ENCODE data around the gene PDC.
"Not testable (repeated sequence)": the region's sequence is repeated elsewhere in the genome, so short reads cannot be mapped to it uniquely, and the experiment has no call there.

PDC gene

DNA sequence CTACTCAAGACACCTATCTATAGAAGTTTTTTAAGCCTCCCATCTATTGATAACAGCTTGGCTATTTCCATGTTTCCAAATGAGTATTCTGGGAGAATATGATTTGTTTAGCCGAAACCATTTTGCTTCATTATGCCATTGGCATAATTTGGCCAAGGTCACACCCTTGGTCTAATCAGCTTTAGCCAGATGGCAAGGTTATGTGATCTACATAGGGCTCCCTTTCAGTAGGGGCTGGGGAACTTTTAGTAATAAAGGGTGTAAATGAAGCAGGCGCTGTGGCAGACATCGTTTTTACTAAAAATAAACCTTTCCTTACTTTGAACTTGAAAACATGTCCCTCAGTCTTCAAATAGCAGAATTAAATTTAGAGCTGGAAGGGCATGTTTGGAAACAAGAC lies 3.0 kb upstream of the PDC start:
- no peak for DNase-seq

- no peak for DNase-seq
Measured at GRCh38 chr1:186463511-186463910, 2.6 kb upstream of the PDC start.

DNA sequence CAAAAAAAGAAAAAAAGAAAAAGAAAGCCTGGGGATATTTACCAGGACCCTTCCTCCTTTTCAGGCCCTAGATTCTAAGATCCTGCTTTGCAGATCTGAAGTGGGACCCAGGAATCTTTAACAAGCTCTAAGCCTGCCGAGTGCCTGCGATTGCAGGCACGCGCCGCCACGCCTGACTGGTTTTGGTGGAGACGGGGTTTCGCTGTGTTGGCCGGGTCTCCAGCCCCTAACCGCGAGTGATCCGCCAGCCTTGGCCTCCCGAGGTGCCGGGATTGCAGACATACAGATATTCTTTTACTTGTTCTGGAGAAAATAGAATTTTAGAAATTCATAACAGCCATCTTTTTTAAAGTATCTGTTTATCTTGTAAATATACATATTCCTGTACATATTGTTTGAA lies 1.8 kb downstream of the PDC start:
- not testable (repeated sequence) for DNase-seq

- DNase-seq = no peak
Measured at GRCh38 chr1:186456729-186457255, 4.1 kb downstream of the PDC start.

DNA sequence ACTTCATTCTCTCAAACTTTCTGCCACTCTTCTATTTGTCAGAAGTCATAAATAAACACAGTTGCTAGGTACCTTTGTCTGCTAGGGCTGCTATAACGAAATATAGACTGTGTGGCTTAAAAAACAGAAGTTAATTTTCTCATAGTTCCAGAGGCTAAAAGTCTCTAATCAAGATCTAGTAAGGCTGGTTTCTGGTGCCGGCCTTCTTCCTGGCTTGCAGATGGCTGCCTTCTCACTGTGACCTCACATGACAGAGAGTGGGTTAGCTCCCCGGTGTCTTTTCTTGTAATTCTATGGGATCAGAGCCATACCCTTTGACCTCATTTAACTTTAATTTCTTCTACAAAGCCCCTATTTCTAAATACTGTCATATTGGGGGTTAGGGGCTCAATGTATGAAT lies 5.9 kb downstream of the PDC start:
- no peak for DNase-seq

DNA sequence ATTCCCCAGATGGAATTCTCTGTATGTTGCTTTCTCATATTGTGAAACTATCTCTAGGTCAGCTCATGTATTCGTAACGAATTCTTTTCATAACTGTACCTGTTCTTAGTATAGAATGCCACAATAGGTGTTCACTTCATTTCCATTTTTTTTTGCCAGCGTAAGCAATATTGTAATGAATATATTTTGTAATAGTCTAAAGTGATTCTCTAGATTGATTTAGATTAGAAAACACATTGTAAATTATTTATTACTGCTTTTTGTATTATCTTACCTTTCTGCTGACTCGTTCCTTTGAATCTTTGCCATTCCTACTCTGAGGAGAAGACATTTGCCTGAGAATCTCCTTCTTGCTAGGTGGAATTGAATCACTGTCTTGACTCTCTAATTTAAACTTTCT lies 14.8 kb downstream of the PDC start:
- no peak for DNase-seq

DNA sequence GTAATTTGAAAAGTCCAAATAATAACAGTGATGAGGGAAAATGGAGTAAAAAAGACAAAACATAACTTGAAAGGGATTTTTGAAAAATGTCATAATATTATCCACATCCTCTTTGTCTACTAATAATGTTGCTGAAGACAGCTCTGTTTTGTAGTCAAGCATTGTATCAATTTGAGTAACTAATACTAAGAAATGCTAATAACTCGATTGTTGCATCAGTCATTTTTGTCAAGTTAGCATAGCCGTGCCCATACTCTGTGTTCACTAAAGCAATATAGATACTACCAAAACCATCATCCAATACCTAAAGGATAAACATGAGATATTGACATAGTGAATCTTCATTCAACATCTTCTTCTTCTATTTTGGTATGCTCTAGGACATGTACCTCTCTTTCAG lies 17.3 kb downstream of the PDC start:
- no peak for DNase-seq

DNA sequence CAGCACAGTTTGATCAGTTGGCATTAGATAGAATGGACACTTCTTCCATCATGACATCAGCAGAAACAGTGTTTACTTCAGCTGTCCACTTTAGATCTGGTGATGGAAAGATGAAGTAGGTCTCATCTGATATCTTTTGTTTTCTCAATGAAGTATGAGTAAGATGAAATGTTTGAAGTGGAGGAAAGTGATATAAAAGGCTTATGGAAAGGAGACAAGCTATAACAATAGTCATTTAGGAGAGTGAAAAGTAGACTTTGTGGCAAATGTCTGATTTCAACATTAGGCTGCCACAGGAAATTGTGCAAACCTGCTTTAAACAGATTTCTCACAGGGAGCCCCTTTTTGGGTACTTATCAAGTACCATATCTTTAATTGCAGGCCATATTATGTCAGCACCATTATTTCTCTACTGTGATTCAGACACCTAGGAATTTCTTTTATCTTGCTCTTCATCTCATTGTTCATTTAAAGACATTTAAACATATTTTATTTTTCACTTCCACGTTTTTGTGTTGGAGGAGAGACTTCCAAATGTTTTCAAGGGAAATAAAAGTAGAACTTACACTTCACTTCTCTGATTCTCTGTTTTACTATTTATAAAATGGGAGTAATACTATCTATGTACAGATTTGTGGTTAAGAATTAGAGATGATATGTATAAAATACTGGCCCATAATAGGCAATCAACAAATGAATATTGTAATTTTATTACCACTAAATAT lies 18.1 kb downstream of the PDC start:
- DNase-seq = no peak

- no peak for DNase-seq
Measured at GRCh38 chr1:186440584-186440983, 20.3 kb downstream of the PDC start.

DNA sequence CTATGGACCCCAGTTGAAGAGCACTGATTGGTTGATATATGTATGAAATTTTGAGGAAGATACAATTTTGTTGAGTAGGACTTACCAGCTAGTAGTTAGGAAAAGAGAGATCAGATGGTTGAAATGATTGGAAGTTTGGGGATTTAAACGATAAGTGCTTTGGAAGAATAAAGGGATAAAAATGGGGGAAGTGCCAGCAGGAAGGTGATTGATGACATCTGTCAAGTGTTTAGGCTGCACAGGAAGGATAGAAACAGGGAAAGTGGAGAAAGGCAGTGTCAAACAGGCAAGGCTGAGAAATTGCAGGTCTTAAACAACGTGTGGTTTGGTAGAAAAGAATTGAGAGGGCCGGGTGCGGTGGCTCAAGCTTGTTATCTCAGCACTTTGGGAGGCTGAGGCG lies 22.3 kb downstream of the PDC start:
- no peak for DNase-seq

- DNase-seq = no peak
Measured at GRCh38 chr1:186435336-186435735, 25.6 kb downstream of the PDC start.

DNA sequence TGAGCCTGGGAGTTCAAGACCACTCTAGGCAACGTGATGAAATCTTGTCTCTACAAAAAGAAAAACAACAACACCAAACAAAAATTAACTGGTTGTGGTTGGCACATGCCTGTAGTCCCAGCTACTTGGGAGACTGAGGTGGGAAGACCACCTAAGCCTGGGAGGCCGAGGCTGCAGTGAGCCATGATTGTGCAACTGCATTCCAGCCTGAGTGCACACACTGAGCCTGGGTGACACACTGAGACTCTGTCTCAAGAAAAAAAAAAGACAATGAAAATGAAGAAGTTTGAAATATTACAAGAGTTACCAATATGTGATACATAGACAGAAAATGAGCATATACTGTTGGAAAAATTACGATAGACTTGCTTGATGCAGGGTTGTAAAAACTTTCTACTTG lies 31.9 kb downstream of the PDC start:
- no peak for DNase-seq

GRCh38 chr1:186426118-186426517 lies 34.8 kb downstream of the PDC start:
- no peak for DNase-seq

DNA sequence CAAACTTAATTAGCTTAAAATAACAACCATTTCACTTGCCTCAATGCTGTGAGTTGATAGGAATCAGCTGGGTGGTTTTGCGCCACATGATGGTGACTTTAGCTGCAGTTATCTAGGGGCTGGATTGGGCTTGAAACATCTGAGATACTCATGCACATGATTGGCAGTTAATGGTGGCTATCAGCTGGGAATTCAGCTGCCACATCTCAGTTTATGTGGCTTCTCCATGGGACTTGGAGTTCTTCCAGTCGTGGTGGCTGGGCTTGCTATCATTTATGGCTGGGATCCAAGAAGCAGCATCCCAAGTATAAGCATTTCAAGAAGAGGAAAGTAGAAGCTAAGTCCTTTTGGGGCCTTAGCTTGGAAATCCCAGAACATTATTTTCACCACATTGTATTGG lies 36.4 kb downstream of the PDC start:
- DNase-seq = no peak

DNA sequence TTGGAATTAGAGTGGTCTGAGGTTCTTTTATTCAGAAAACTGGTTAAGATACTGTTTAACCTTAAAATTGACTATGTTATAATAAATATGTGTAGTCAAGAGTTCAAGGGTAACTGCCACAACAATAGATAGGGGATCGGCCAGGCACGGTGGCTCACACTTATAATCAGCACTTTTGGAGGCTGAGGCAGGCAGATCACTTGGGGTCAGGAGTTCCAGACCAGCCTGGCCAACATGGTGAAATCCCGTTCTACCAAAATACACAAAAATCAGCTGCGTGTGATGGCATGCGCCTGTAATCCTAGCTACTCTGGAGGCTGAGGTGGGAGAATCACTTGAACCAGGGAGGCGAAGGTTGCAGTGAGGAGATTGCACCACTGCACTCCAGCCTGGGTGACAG lies 39.5 kb downstream of the PDC start:
- DNase-seq = no peak

DNA sequence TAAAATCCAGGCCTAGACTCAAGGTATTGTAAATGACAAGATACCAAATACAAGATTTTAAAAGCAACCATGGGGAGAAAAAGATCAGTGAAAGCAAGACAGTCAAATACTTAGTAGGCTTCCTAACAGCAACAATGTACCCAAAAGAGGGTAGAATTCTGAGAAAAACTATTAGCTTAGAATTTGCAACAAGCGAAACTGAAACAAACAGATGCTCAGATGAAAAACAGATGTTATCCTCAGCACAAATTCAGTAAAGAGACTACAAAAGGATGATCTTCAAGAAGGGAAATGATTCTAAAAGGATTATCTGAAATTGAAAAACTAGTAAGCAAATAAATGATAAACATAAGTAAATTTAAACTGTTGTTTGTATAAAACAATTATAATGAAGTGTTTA lies 40.0 kb downstream of the PDC start:
- peak; percentile 8 for DNase-seq

DNA sequence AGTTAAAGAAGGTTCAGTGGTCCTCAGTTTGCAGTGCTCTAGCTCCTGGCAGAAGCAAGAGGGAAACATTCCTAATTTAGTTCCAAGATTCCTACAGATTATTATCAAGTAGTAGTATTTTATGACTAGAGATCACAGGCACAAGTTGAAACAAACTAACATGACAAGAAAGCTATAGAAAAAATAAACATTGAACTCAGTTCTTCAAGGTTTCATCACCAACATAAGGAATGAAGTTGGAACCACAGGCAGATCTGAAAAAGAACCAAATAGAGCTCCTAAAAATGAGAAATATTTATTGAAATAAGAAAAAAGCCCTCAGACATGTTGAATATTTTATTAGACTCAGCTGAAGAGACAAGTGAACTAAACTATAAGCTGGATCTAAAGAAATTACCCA lies 40.6 kb downstream of the PDC start:
- DNase-seq = no peak

GRCh38 chr1:186418503-186418902 lies 42.4 kb downstream of the PDC start:
- DNase-seq = no peak

- no peak for DNase-seq
Measured at GRCh38 chr1:186413319-186413718, 47.6 kb downstream of the PDC start.

DNA sequence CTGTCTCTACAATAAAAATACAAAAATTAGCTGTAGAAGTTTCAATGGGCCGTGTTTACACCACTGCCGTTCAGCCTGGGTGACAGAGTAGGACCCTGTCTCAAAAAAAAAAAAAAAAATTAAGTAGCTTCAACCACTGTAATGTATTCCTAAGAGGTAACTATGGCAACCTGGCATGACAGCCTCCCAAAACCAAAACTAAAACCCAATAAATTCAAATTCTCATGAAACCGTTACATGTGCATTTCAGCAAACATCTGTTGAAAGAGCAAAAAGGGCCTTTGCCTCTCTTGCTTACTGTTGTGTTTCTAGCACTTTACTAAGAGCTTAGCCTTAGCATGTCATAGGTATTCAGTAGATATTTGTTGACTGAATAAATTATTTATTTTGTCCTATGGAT lies 51.8 kb downstream of the PDC start:
- peak; percentile 11 for DNase-seq

GRCh38 chr1:186404454-186405051 lies 56.4 kb downstream of the PDC start:
- peak; percentile 59 for DNase-seq

DNA sequence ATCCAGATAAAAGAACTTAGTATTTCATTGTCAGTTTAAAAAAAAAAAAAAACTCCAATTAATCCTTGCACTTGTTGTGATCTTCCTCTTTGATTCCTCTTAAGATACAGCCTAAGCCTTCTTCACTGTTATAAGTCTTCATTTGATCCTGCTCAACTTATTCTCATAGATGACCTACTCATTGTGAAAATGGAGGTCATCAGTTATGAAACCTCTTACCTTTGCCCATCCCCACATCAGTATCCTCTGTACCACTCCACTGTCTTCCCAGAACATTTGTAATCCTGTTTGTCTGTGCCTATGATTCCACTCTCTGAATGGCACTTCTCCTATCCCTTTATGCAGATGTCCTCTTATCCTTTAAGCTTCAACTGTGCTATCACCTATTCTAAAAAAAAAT lies 57.3 kb downstream of the PDC start:
- no peak for DNase-seq

DNA sequence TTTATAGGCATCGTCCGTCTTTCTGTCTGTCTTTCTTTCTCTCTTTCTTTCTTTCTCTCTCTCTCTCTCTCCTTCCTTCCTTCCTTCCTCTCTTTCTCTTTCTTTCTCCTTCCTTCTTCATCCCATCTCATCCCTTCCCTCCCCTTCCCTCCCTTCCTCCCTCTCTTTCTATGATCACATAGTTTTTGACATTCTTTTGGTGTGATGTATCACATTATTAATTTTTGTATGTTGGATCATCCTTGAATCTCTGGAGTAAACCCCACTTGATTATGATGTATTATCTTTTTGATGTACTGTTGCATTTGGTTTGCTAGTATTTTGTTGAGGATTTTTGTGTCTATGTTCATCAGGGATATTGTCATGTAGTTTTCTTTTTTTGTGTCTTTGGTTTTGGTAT lies 59.5 kb downstream of the PDC start:
- not testable (repeated sequence) for DNase-seq
